Activated T-helper 2 cell treated with anti-CD3 and anti-CD28 coated beads, Interferon-gamma antibody, Interleukin-2, Interleukin-4, amounts not matched to agents 10 μg/mL and 5 μg/mL and 100 μg/mL, durations not matched to agents 14 hours and 24 hours and 36 hours (primary cell): ENCODE data around the gene CEBPG. TPM values are rescaled to one million over a fixed set of nuclear protein-coding genes. Genes with fewer than 3 reads are reported as not detected.

Source experiments
- DNase-seq: peaks from one replicate; pipeline ENCODE4 v3.0.0; 2021; ENCODE audit warnings: low spot score
- H3K27ac Mint-ChIP-seq: one replicate; pipeline ENCODE4 v1.8.0; 2021; ENCODE audit warnings: mixed read lengths
- H3K27me3 Mint-ChIP-seq: one replicate; pipeline ENCODE4 v1.8.0; 2021; ENCODE audit warnings: low read depth, mixed read lengths
- H3K36me3 Mint-ChIP-seq: one replicate; pipeline ENCODE4 v1.8.0; 2021; ENCODE audit warnings: low read depth, mixed read lengths
- H3K4me1 Mint-ChIP-seq: one replicate; pipeline ENCODE4 v1.8.0; 2021; ENCODE audit warnings: low read depth, mixed read lengths
- H3K4me3 Mint-ChIP-seq: one replicate; pipeline ENCODE4 v1.8.0; 2021; ENCODE audit warnings: low read depth, mild to moderate bottlenecking, moderate library complexity, mixed read lengths
- H3K9me3 Mint-ChIP-seq: one replicate; pipeline ENCODE4 v1.8.0; 2021; ENCODE audit warnings: mixed read lengths
- intact Hi-C: fragments of 100-400 bp; cut with micrococcal nuclease; formaldehyde crosslinking; loops from one replicate; pipeline ENCODE4 v1.15.1; 2023
- total RNA-seq: library from RNA; stranded (reverse); gene quantifications from 2 replicates; pipeline ENCODE4 v1.2.3, GENCODE V29; 2022

CEBPG gene
- total RNA-seq, 1 donor from 2014 or later = 26.1 TPM

DNA sequence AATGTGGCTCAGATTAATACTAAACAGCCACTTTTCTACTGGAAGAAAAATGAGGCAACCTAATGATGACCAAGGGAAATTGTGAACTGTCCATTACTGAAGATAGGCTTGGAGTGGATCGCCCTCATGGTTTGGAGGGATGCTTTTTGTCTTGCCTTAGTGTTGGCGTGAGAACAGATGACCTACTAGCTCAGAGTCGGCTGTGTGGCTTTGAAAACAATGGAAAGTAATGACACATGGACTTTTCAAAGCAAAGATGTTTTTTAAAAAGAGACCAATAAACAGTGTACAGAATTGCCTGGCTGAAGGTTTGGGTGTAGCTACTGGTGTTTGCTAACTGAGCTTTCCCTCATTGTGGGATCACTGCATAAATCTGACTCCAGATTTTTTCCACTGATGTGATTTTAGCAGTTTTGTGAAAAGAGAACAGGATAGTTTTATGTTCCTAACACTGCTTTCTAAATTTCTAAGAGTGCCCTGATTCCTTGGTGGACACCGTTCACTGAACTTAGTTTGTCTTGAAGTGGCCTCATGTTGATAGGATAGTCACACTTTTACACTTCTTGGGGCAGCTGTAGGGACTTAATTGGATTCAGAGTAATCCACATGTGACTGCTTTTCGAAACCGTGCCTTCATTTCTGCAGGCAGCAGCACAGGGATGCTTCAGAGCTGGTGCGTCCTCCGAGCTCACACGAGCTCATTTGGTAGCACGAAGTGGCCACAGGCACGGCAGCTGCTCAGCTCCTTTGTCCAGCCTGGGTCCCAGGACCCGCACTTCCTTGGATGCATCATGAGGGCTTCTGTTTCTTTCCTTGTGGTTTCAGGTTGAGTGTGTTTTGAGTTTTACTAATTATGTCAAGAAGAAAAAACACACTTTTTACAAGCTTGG, 4.3 kb downstream of the CEBPG start:
- Mint-ChIP-seq H3K4me1 (peaks cover 42% of the 10 kb centered on the region), H3K27me3 (no peaks in the 10 kb centered on the region), H3K4me3 (no peak overlapping the region), H3K36me3 (peaks cover 40% of the 10 kb centered on the region), H3K27ac (no peak overlapping the region), H3K9me3 (no peaks in the 10 kb centered on the region)
- DNase-seq = no peak
- intact Hi-C loops = no loop called here

DNA sequence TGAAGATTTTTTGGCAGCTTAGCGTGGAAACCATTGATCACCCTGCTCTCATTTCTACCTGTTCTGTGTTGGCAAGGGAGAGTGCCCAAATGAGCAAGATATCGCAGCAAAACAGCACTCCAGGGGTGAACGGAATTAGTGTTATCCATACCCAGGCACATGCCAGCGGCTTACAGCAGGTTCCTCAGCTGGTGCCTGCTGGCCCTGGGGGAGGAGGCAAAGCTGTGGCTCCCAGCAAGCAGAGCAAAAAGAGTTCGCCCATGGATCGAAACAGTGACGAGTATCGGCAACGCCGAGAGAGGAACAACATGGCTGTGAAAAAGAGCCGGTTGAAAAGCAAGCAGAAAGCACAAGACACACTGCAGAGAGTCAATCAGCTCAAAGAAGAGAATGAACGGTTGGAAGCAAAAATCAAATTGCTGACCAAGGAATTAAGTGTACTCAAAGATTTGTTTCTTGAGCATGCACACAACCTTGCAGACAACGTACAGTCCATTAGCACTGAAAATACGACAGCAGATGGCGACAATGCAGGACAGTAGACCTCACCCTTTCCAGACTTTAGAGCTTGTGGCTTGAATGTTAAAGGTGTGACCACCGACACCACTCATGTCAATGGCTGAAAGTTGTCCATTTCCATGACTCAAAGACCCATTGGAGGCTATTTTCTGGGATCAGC, 5.8 kb downstream of the CEBPG start:
- Mint-ChIP-seq H3K4me1 (peaks cover 35% of the 10 kb centered on the region), H3K4me3 (no peak overlapping the region), H3K36me3 (peaks cover 38% of the 10 kb centered on the region), H3K27ac (no peak overlapping the region), H3K27me3 (no peaks in the 10 kb centered on the region), H3K9me3 (no peaks in the 10 kb centered on the region)
- intact Hi-C loops = no loop called here
- DNase-seq = no peak

GRCh38 chr19:33381101-33381500, 7.6 kb downstream of the CEBPG start:
- DNase-seq = no peak
- Mint-ChIP-seq H3K4me1 (peaks cover 18% of the 10 kb centered on the region), H3K4me3 (no peak overlapping the region), H3K9me3 (no peaks in the 10 kb centered on the region), H3K27me3 (no peaks in the 10 kb centered on the region), H3K36me3 (peaks cover 28% of the 10 kb centered on the region), H3K27ac (no peak overlapping the region)
- intact Hi-C loops = no loop called here

DNA sequence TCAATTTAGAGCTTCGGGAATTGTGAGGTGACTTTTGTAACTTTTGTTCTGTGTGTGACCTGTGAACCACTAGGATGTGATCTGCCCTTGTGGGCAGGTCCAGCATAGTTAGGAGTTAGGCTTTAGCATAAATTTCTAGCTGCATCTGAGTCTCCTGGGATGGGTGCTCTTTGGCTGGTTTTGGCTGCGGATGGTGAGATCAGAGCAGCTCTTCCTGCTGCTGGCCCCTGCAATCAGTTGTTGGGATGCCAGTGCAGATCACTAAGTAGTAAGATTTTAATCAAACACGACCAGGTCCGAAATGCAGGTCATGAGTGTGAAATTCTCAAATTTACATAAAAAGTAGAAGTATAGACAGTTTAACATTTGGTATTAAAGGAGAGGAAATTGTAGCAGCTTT, 8.5 kb downstream of the CEBPG start:
- intact Hi-C loops = no loop called here
- H3K4me3 Mint-ChIP-seq = no peak overlapping the region
- H3K27ac Mint-ChIP-seq = no peak overlapping the region
- peaks cover 20% of the 10 kb centered on the region for H3K36me3 Mint-ChIP-seq
- H3K27me3 Mint-ChIP-seq = no peaks in the 10 kb centered on the region
- no peak for DNase-seq
- H3K9me3 Mint-ChIP-seq = no peaks in the 10 kb centered on the region
- H3K4me1 Mint-ChIP-seq = peaks cover 10% of the 10 kb centered on the region

- no peak overlapping the region for H3K4me3 Mint-ChIP-seq
- intact Hi-C loops = no loop called here
- no peak overlapping the region for H3K27ac Mint-ChIP-seq
- no peaks in the 10 kb centered on the region for H3K9me3 Mint-ChIP-seq
- peaks cover 2% of the 10 kb centered on the region for H3K4me1 Mint-ChIP-seq
- DNase-seq = no peak
- H3K27me3 Mint-ChIP-seq = no peaks in the 10 kb centered on the region
- H3K36me3 Mint-ChIP-seq = peaks cover 19% of the 10 kb centered on the region
Measured at GRCh38 chr19:33382982-33383381, 9.5 kb downstream of the CEBPG start.

DNA sequence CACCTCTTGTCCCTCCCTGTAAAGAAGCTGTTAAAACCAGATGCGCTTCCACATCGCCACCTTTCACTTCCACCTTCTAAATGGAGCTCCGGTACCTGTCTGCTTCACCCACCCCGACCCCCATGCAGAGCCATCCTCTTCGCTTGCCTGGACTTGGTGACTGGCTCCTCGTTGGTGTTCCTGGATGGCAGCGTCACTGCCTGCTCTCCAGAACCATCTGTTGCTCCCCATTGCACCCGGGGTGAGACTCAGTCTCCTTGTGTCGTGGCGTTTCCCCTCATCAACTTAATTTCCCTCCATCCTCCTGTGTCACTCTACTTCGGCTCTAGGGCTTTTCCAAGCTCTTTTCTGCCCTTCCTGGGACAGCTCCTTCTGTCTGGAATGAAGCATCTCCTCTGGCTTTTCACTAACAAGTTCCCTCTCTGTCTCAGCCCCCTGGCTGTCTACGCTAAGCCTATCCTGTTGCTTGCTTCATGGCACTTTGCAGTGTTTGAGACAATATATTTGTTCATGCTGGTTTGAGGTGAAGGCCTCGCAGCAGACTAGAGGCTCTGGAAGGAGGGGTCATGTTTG, 10.3 kb downstream of the CEBPG start:
- no peak for DNase-seq
- Mint-ChIP-seq H3K27me3 (no peaks in the 10 kb centered on the region), H3K27ac (no peak overlapping the region), H3K4me3 (no peak overlapping the region), H3K36me3 (peaks cover 17% of the 10 kb centered on the region), H3K4me1 (peaks cover 2% of the 10 kb centered on the region), H3K9me3 (no peaks in the 10 kb centered on the region)
- intact Hi-C loops = no loop called here

GRCh38 chr19:33384983-33385382, 11.5 kb downstream of the CEBPG start:
- no peaks in the 10 kb centered on the region for H3K27me3 Mint-ChIP-seq
- H3K4me1 Mint-ChIP-seq = no peaks in the 10 kb centered on the region
- no peak overlapping the region for H3K4me3 Mint-ChIP-seq
- no peak overlapping the region for H3K27ac Mint-ChIP-seq
- peaks cover 6% of the 10 kb centered on the region for H3K36me3 Mint-ChIP-seq
- DNase-seq = no peak
- intact Hi-C loops = no loop called here
- H3K9me3 Mint-ChIP-seq = no peaks in the 10 kb centered on the region

GRCh38 chr19:33385956-33386355, 12.4 kb downstream of the CEBPG start:
- H3K4me1 Mint-ChIP-seq = no peaks in the 10 kb centered on the region

DNA sequence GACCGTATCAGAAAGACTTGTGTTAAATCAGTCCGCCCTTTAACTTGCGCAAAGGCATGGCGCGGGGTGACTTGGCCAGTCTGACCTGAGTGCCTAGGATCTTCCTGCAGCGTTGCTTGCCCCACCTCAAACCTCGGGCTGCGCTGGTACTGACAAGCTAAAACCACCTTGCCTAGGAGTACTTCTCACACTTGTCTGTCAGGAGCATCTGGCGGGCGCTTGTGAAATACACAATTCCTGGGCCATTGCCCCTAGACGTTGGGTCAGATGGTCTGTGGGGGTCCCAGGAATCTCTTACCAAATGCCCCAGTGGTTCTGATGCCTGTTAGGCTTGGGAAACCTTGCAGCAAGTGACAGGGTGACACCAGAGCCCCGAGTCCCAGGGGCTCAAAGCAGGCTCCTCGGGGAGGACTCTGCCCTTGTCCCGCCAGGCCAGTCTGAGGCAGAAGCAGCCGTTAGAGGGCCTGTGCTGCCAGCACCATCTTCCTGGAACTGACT, 12.9 kb downstream of the CEBPG start:
- DNase-seq = no peak
- no peaks in the 10 kb centered on the region for H3K9me3 Mint-ChIP-seq
- no peaks in the 10 kb centered on the region for H3K4me1 Mint-ChIP-seq
- no peaks in the 10 kb centered on the region for H3K27me3 Mint-ChIP-seq
- no peak overlapping the region for H3K27ac Mint-ChIP-seq
- H3K36me3 Mint-ChIP-seq = no peaks in the 10 kb centered on the region
- intact Hi-C loops = no loop called here
- no peak overlapping the region for H3K4me3 Mint-ChIP-seq

More at GRCh38 chr19:33385956-33386355, 12.4 kb downstream of the CEBPG start:
- Mint-ChIP-seq H3K4me3 (no peak overlapping the region), H3K36me3 (peaks cover 1% of the 10 kb centered on the region), H3K27me3 (no peaks in the 10 kb centered on the region), H3K9me3 (no peaks in the 10 kb centered on the region), H3K27ac (no peak overlapping the region)
- intact Hi-C loops = no loop called here
- no peak for DNase-seq

GRCh38 chr19:33387351-33388230, 14.1 kb downstream of the CEBPG start:
- Mint-ChIP-seq H3K36me3 (no peaks in the 10 kb centered on the region), H3K27me3 (no peaks in the 10 kb centered on the region), H3K4me3 (no peak overlapping the region), H3K4me1 (no peaks in the 10 kb centered on the region), H3K9me3 (no peaks in the 10 kb centered on the region), H3K27ac (no peak overlapping the region)
- intact Hi-C loops = no loop called here
- no peak for DNase-seq

- Mint-ChIP-seq H3K9me3 (no peaks in the 10 kb centered on the region), H3K4me3 (no peak overlapping the region), H3K27ac (no peak overlapping the region), H3K27me3 (no peaks in the 10 kb centered on the region), H3K36me3 (no peaks in the 10 kb centered on the region), H3K4me1 (no peaks in the 10 kb centered on the region)
- intact Hi-C loops = no loop called here
- no peak for DNase-seq
Measured at GRCh38 chr19:33388231-33388724, 14.8 kb downstream of the CEBPG start.

GRCh38 chr19:33388725-33389420, 15.4 kb downstream of the CEBPG start:
- H3K36me3 Mint-ChIP-seq = no peaks in the 10 kb centered on the region
- DNase-seq = no peak
- no peak overlapping the region for H3K27ac Mint-ChIP-seq
- no peaks in the 10 kb centered on the region for H3K27me3 Mint-ChIP-seq
- no peaks in the 10 kb centered on the region for H3K4me1 Mint-ChIP-seq
- H3K4me3 Mint-ChIP-seq = no peak overlapping the region
- no peaks in the 10 kb centered on the region for H3K9me3 Mint-ChIP-seq
- intact Hi-C loops = no loop called here
